ENCODE results near the gene PLA2G2A.
A peak's percentile ranks its signal among the peaks of the same experiment; 100 is the strongest.

PLA2G2A gene

DNA sequence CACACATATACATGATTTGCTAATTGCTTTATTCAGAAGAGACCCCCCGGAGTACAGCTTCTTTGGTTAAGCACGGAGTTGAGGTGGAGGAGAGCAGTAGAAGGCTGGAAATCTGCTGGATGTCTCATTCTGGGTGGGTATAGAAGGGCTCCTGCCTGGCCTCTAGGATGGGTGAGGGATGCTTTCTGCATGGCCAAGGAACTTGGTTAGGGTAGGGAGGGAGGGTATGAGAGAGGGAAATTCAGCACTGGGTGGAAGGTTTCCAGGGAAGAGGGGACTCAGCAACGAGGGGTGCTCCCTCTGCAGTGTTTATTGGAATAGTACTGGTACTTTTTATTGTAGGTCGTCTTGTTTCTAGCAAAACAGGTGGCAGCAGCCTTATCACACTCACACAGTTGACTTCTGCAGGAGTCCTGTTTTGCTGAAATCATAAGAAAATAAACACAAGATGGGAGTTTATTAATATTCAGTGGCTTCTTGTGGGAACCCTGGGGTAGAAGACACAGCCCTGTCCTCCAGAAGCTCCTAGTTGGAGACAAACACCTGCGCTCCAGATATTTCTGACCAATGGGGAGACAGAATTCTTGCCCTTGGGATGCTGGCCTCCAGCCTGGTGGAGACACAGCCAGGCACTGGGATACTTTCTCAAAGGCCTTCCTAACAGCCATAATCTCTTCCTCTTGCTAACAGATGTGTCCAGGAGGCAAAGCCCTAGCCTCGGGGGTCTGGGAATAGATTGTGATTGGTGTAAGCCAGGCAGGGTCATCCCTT is 3.8 kb downstream of the PLA2G2A start:
- DNase-seq (ENCODE audit: extremely low spot score, insufficient read length, low read depth) = no peak
- no peak for FAIRE-seq

DNA sequence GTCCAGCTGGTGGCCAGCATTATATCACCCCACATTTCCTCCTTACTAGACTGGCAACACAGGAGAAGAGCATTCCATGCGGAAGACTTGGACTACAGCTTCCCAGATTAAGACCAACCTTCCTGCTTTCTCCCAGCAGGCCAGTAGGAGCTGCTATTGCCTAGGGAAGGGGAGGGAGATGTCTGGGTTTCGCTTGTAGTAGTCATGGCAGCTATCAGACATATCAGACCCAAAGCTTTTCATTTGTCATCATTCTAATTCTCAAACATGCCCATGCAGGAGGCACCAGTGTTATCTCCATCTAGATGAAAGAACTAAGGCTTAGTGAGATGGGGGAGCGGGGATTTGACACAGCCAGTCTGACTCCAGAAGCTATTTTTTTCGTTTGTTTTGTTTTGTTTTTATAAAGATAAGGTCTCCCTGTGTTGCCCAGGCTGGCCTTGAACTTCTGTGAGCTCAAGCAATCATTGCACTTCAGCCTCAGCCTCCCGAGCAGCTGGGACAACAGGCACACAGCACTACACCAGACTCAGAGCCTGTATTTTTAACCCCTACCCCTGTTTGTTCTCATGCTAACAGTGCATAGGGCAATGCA is 4.5 kb downstream of the PLA2G2A start:
- peak; percentile 8 for DNase-seq (ENCODE audit: extremely low spot score, insufficient read length, low read depth)
- no peak for FAIRE-seq

DNA sequence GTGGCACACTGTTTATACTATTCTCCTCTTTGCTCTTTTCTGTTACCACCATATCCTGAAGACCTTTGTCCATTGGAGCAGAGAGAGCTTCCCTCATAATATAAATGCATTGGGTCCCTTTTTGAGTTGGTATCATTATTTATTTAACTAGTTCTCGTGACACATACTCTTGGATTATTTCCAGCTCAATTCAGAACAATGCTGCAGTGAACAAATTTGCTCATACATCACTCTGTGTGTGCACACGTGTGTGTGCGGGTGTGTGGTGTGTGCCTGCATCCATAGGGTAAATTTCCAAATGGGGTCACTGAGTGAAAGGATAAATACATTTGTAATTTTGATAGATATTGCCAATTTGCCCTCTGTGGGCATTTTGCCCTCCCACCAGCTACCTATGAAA is 5.8 kb downstream of the PLA2G2A start:
- FAIRE-seq (no peak), DNase-seq (ENCODE audit: extremely low spot score, insufficient read length, low read depth) (no peak)

- FAIRE-seq = no peak
- no peak for DNase-seq (ENCODE audit: extremely low spot score, insufficient read length, low read depth)
These were observed 7.8 kb downstream of the PLA2G2A start for GRCh38 chr1:19971664-19972063.

GRCh38 chr1:19969898-19970660 is 9.3 kb downstream of the PLA2G2A start:
- DNase-seq (ENCODE audit: extremely low spot score, insufficient read length, low read depth) (no peak), FAIRE-seq (no peak)

- FAIRE-seq (no peak), DNase-seq (ENCODE audit: extremely low spot score, insufficient read length, low read depth) (no peak)
These were observed 11.6 kb downstream of the PLA2G2A start for GRCh38 chr1:19967808-19968207.

DNA sequence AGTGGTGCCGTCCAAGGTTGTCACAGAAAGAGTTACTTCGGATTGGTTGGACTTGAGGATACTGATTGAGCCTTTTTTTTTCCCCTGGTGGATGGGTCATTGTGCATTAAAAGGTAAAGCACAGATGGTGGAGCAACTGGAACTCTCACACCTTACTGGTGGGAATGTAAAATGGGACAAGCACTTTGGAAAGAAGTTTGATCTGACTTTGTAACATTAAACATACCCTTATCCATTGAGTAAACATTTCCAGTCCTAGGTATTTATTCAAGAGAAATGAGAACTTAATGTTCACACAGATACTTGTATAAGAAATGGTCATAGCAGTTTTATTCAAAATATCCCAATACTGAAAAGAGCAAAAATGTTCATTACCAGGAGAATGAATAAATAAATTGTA is 14.9 kb downstream of the PLA2G2A start:
- FAIRE-seq = no peak
- DNase-seq (ENCODE audit: extremely low spot score, insufficient read length, low read depth) = no peak

- FAIRE-seq = no peak
- DNase-seq (ENCODE audit: extremely low spot score, insufficient read length, low read depth) = no peak
These were observed 15.8 kb downstream of the PLA2G2A start for GRCh38 chr1:19963636-19964035.

DNA sequence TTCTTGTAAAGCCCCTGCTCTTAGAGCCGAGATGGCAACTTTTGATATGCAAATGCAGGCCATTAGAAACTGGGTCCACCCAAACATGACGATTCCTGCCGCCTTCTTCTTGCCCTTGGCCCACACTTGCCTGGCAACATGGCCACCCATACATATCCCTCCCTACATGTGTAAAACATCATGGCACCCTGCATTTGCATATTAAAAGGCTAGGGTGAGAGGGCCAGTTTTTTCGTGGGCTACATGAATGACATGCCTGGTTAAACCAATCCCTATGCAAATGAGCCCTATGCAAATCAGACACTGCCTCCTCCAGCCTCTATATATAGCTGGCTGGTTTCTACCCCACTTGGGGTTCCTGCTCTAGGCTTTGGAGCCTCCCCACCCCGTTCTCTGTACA is 18.8 kb downstream of the PLA2G2A start:
- no peak for FAIRE-seq
- no peak for DNase-seq (ENCODE audit: extremely low spot score, insufficient read length, low read depth)

GRCh38 chr1:19957779-19958178 is 21.6 kb downstream of the PLA2G2A start:
- FAIRE-seq = no peak
- DNase-seq (ENCODE audit: extremely low spot score, insufficient read length, low read depth) = no peak

DNA sequence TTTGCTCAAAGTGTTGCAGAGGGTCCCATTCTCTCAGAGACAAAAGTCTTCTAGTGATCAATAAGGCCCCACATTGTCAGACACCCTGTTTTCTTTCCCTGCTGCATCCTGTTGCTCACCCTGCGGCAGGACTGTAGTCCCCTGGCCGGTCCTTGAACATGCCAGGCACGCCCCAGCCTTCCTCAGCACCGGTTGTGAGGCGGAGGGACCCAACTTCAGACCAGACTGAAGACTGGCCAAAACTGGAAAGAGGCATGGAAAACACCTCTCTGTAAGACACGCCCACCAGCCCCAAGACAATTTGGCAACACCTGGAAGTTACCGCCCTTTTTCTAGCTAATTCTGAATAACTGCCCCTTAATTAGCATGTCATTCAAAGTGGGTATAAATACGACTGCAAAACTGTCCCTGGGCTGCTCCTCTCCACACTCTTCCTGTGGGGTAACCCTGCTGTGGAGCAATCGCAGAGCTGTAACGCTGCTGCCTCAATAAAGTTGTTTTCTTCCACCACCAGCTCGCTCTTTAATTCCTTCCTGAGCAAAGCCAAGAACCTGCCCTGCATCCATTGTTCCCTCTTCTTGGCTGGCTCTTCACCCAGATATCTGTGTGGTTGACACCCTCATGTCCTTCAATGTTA is 23.8 kb downstream of the PLA2G2A start:
- DNase-seq (ENCODE audit: extremely low spot score, insufficient read length, low read depth) (no peak), FAIRE-seq (no peak)

GRCh38 chr1:19954059-19954458 is 25.4 kb downstream of the PLA2G2A start:
- FAIRE-seq = no peak

GRCh38 chr1:19949016-19949415 is 30.4 kb downstream of the PLA2G2A start:
- no peak for DNase-seq (ENCODE audit: extremely low spot score, insufficient read length, low read depth)
- FAIRE-seq = no peak

More at GRCh38 chr1:19954059-19954458, 25.4 kb downstream of the PLA2G2A start:
- no peak for DNase-seq (ENCODE audit: extremely low spot score, insufficient read length, low read depth)

- FAIRE-seq (no peak), DNase-seq (ENCODE audit: extremely low spot score, insufficient read length, low read depth) (no peak)
These were observed 32.4 kb downstream of the PLA2G2A start for GRCh38 chr1:19946971-19947370.

DNA sequence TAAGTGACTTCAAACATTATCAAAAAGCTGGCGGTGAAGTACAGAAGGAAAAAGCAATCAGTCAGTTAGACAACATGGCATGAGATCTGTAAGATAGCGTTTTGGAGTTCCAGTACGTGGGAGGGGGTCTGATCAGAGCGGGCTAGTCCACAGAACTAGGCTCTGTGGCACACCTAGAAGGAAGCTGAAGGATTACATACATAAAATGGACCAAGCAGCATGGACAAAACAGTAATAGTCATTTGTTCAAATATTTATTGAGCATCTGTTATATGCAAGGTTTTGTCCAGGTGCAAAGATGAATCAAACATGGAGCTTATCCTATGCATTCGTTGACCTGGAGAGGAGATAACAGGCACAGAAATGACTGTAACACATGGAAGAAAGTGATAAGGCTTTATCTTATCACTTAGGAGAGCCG is 33.1 kb downstream of the PLA2G2A start:
- FAIRE-seq = no peak
- DNase-seq (ENCODE audit: extremely low spot score, insufficient read length, low read depth) = no peak

- no peak for FAIRE-seq
- DNase-seq (ENCODE audit: extremely low spot score, insufficient read length, low read depth) = no peak
These were observed 33.5 kb downstream of the PLA2G2A start for GRCh38 chr1:19945914-19946313.

DNA sequence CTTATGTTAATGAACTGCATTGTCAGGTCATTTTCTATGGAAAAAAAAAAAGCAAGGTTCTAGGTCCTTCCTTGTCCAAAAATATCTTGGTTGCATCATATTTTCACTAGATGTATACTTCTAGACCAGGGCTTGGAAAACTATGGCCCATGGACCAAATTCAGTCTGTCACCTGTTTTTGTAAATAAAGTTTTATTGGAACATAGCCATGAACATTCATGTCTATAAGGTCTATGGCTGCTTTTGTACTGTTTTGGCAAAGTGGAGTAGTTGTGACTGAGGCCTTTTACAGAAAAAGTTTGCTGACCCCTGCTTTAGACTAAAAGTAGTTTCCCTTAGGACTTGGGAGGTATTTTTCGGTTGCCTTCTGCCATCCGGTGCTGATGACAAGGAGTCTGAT is 36.8 kb downstream of the PLA2G2A start:
- FAIRE-seq (no peak), DNase-seq (ENCODE audit: extremely low spot score, insufficient read length, low read depth) (no peak)

GRCh38 chr1:19942088-19942487 is 37.3 kb downstream of the PLA2G2A start:
- FAIRE-seq (no peak), DNase-seq (ENCODE audit: extremely low spot score, insufficient read length, low read depth) (no peak)

DNA sequence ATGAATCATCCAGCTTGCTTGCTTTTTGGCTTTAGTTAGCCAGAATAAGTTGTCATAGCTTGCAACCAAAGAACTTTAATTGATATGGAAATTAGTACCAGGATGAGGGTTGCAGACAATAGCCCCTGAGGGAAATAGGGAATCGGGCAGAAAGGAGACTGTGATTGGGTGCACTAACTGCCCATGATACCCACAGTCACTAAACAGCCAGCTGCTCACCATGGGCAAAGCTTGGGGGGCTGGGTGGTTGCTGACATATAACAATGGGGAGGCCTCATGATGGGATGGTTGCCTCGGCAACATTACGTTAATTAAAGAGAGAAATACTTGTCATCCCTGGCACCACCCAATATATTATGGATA is 38.2 kb downstream of the PLA2G2A start:
- FAIRE-seq = no peak
- no peak for DNase-seq (ENCODE audit: extremely low spot score, insufficient read length, low read depth)

DNA sequence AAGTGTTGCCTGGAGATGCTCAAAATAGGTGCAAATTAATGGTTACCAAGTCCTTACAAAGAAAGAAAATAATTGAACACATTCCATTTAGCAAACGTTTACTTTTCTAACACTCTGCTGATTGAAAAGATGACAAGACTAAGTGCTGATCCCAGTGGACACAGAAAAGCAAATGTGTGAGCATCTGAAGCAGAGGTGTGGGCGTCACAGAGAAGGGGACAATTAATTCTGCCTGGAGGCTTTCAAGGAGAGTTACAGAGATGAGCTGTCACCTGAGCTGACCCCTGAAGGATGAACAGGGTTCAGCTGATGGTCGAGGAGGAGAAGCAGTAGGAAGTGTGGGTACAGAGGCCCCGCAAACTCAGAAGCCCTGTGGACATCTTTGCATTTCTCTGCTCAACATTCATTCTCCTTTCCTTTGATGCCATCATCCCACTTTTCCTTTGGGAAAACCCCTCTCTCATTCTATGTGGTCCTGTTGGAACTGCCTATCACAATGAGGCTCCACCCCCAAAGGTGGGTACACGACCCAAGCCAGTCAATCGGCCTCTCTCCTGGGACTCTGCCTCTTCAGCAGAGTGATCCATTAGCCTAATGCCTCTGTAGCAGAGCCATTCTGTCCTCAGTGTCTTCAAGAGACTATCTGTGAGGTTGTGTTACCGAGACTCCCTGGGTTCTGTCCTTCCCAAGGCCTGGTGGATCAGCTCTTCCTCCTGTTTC is 38.8 kb downstream of the PLA2G2A start:
- no peak for FAIRE-seq
- DNase-seq (ENCODE audit: extremely low spot score, insufficient read length, low read depth) = no peak
